Uterus (tissue), 2 donors: ENCODE data around the gene ZNF862.

ENCODE experiments used
- POLR2A ChIP-seq, 2 donors: fragments of 450-650 bp; IDR thresholded peaks; one replicate each; pipeline ENCODE4 v1.6.1; 2016; ENCODE audit warnings: antibody characterized with exemption in 2 of 2, mild to moderate bottlenecking in 1 of 2, moderate library complexity in 1 of 2
- TF ChIP-seq, protein P1 (sequence below), 4 experiments: fragments of 200-600 bp in 2 of 4; fragments of 450-650 bp in 2 of 4; sonication (generic) in 2 of 4; IDR thresholded peaks; one replicate each; pipeline ENCODE4 v1.5.1; 2016 to 2019; ENCODE audit warnings: antibody characterized with exemption in 4 of 4, mild to moderate bottlenecking in 2 of 4, moderate library complexity in 1 of 4

DNA sequence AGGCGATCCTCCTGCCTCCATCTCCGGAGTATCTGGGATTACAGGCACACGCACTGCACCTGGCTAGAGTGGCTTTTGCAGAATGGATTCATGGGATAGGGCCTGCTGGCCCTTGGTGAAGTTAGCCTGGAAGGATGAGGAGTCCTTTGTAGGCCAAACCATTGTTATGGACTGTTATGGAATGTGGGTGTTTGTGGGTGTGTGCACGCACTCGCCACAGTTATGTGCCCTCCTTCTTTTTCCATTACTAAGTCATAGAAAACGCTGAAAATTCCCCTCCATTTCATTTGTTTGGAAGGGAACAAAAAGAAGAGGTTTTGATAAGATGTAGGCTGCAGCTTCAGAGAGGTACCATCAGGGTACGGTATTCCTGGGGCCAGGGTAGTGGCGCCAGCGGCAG is 15.0 kb downstream of the ZNF862 start:
- TF ChIP-seq, protein P1, sequence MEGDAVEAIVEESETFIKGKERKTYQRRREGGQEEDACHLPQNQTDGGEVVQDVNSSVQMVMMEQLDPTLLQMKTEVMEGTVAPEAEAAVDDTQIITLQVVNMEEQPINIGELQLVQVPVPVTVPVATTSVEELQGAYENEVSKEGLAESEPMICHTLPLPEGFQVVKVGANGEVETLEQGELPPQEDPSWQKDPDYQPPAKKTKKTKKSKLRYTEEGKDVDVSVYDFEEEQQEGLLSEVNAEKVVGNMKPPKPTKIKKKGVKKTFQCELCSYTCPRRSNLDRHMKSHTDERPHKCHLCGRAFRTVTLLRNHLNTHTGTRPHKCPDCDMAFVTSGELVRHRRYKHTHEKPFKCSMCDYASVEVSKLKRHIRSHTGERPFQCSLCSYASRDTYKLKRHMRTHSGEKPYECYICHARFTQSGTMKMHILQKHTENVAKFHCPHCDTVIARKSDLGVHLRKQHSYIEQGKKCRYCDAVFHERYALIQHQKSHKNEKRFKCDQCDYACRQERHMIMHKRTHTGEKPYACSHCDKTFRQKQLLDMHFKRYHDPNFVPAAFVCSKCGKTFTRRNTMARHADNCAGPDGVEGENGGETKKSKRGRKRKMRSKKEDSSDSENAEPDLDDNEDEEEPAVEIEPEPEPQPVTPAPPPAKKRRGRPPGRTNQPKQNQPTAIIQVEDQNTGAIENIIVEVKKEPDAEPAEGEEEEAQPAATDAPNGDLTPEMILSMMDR (IDR thresholded peaks at IDR 0.05) = no peak
- no peak for TF ChIP-seq POLR2A (IDR thresholded peaks at IDR 0.05)
